ENCODE measurements around the gene LPCAT3. TPM values are rescaled to one million over a fixed set of nuclear protein-coding genes. Genes with fewer than 3 reads are reported as not detected.

Gene LPCAT3
- total RNA-seq, 1 experiment from 2014 or later, result 45.8 TPM

GRCh38 chr12:6950401-6950801, 67.9 kb downstream of the LPCAT3 start:
- H3K27ac ChIP-seq (ENCODE audit: low read depth, low read length), result no peak overlapping the region
- no peak for ATAC-seq
- H2AFZ ChIP-seq (ENCODE audit: low read depth, low read length, poor library complexity, severe bottlenecking), result no peak overlapping the region
- H4K20me1 ChIP-seq (ENCODE audit: insufficient read depth), result no peaks in the 10 kb centered on the region
- H3K9me3 ChIP-seq (ENCODE audit: control insufficient read depth in 1 of 2, insufficient read depth in 1 of 2, low read depth in 1 of 2, low read length in 2 of 2), result no peaks in the 10 kb centered on the region
- peaks cover 9% of the 10 kb centered on the region; the same call in 1 of the 2 replicates for H3K79me2 ChIP-seq (ENCODE audit: insufficient read depth, low read length)
- ChIA-PET POLR2A (interaction anchor here (7.7 kb wide), 1 partner anchor 12 kb away, joined by 269 read pairs; no protein-coding TSS in a partner anchor), CTCF (interaction anchor here (0.7 kb wide), 1 partner anchor 11 kb away, joined by 4 read pairs; no protein-coding TSS in a partner anchor), RAD21 (ENCODE audit: low non-redundant PET in 1 of 2, low total read pairs in 2 of 2, uncharacterized antibody in 2 of 2, unreplicated experiment in 2 of 2) (no interaction called here)
- no peak for DNase-seq (ENCODE audit: low read depth, low spot score)
- H3K9me2 ChIP-seq (ENCODE audit: insufficient read depth), result no peaks in the 10 kb centered on the region
- H3K9ac ChIP-seq (ENCODE audit: low read length), result no peak overlapping the region
- intact Hi-C loops (cut with micrococcal nuclease), result no loop called here
- H3K4me2 ChIP-seq (ENCODE audit: low read length), result no peak overlapping the region
- no peak overlapping the region for H3K4me3 ChIP-seq (replicated peaks in 1 of 2; ENCODE audit: low read depth in 1 of 2, low read length in 2 of 2)
- no peak for TF ChIP-seq TCF7L2 (IDR thresholded peaks at IDR 0.05; ENCODE audit: borderline replicate concordance, extremely low read depth, insufficient read depth, insufficient read length)
- TF ChIP-seq EZH2 (IDR thresholded peaks at IDR 0.05), result no peak
- TF ChIP-seq CTCF (IDR thresholded peaks at IDR 0.05 in 2 of 3, conservative IDR thresholded peaks at IDR 0.05 in 1 of 3; ENCODE audit: borderline replicate concordance in 1 of 3, insufficient read depth in 1 of 3, low read depth in 2 of 3, low read length in 2 of 3), result peak in 2 of 3 experiments; percentile 40 to 49; a peak in 4 of 6 replicates
- H3K4me1 ChIP-seq (ENCODE audit: control insufficient read depth in 1 of 2, insufficient read depth in 2 of 2, low read length in 2 of 2), result peaks cover 17 to 38% of the 10 kb centered on the region in 2 experiments
- H3K36me3 ChIP-seq (ENCODE audit: control insufficient read depth in 1 of 2, insufficient read depth in 2 of 2, low read length in 2 of 2), result no peaks in the 10 kb centered on the region
- no peaks in the 10 kb centered on the region for H3K27me3 ChIP-seq (ENCODE audit: insufficient read depth, low read length)
- no TSS peak for BruUV-seq (replicated peaks)

GRCh38 chr12:6948873-6949594, 69.2 kb downstream of the LPCAT3 start:
- BruUV-seq (replicated peaks), result no TSS peak
- Histone ChIP-seq H4K20me1 (ENCODE audit: insufficient read depth) (no peaks in the 10 kb centered on the region), H3K4me3 (replicated peaks in 1 of 2; ENCODE audit: low read depth in 1 of 2, low read length in 2 of 2) (no peak overlapping the region), H3K9me3 (ENCODE audit: control insufficient read depth in 1 of 2, insufficient read depth in 1 of 2, low read depth in 1 of 2, low read length in 2 of 2) (no peaks in the 10 kb centered on the region), H2AFZ (ENCODE audit: low read depth, low read length, poor library complexity, severe bottlenecking) (no peak overlapping the region), H3K9ac (ENCODE audit: low read length) (no peak overlapping the region; the same call in 1 of the 2 replicates), H3K27ac (ENCODE audit: low read depth, low read length) (no peak overlapping the region), H3K36me3 (ENCODE audit: control insufficient read depth in 1 of 2, insufficient read depth in 2 of 2, low read length in 2 of 2) (no peaks in the 10 kb centered on the region), H3K79me2 (ENCODE audit: insufficient read depth, low read length) (peaks cover 16% of the 10 kb centered on the region), H3K9me2 (ENCODE audit: insufficient read depth) (no peaks in the 10 kb centered on the region), H3K4me1 (ENCODE audit: control insufficient read depth in 1 of 2, insufficient read depth in 2 of 2, low read length in 2 of 2) (peaks cover 24 to 51% of the 10 kb centered on the region in 2 experiments), H3K4me2 (ENCODE audit: low read length) (no peak overlapping the region), H3K27me3 (ENCODE audit: insufficient read depth, low read length) (no peaks in the 10 kb centered on the region)
- DNase-seq (ENCODE audit: low read depth, low spot score), result no peak
- no peak for ATAC-seq
- intact Hi-C loops (cut with micrococcal nuclease), result loop anchor here (5.0 to 10.0 kb wide), 2 partner anchors 96 to 688 kb away; no protein-coding TSS in a partner anchor
- RAD21 ChIA-PET (ENCODE audit: low non-redundant PET in 1 of 2, low total read pairs in 2 of 2, uncharacterized antibody in 2 of 2, unreplicated experiment in 2 of 2), result no interaction called here
- POLR2A ChIA-PET, result interaction anchor here (7.7 kb wide), 1 partner anchor 13 kb away, joined by 269 read pairs; no protein-coding TSS in a partner anchor
- TF ChIP-seq CTCF (IDR thresholded peaks at IDR 0.05 in 2 of 3, conservative IDR thresholded peaks at IDR 0.05 in 1 of 3; ENCODE audit: borderline replicate concordance in 1 of 3, insufficient read depth in 1 of 3, low read depth in 2 of 3, low read length in 2 of 3) (peak in 2 of 3 experiments; percentile 31 to 36; a peak in 4 of 6 replicates), ELF1 (IDR thresholded peaks at IDR 0.05; ENCODE audit: borderline replicate concordance, low read depth) (no peak), ZFX (IDR thresholded peaks at IDR 0.05) (no peak), FOSL1 (IDR thresholded peaks at IDR 0.05; ENCODE audit: low read depth) (no peak)
- CTCF ChIA-PET, result interaction anchor here (1.0 kb wide), 1 partner anchor 16 kb away, joined by 3 read pairs; no protein-coding TSS in a partner anchor

Measured in HCT116 (cell line).